Mammary epithelial cell (primary cell): ENCODE data around the gene HIP1R.

Experiments
- CTCF ChIP-seq, 2 donors: IDR thresholded peaks in 1 of 2; conservative IDR thresholded peaks in 1 of 2; 2 replicates each; pipeline ENCODE4 v1.5.1; 2011 to 2012; ENCODE audit warnings: inconsistent platforms in 2 of 2, low read length in 2 of 2, mild to moderate bottlenecking in 2 of 2, control low read depth in 1 of 2, low read depth in 1 of 2; ENCODE audit not compliant: insufficient read depth in 1 of 2; ENCODE audit errors: extremely low read depth in 1 of 2
- EZH2 ChIP-seq: IDR thresholded peaks from 2 replicates; pipeline ENCODE4 v1.6.1; 2012; ENCODE audit warnings: low read length, inconsistent platforms, borderline replicate concordance

- TF ChIP-seq CTCF (conservative IDR thresholded peaks at IDR 0.05 in 1 of 2, IDR thresholded peaks at IDR 0.05 in 1 of 2; ENCODE audit: extremely low read depth in 1 of 2, insufficient read depth in 1 of 2, low read depth in 1 of 2, low read length in 2 of 2), result no peak
- TF ChIP-seq EZH2, result no peak
These were observed 47.8 kb downstream of the HIP1R start for GRCh38 chr12:122882908-122883558.
